ENCODE data around the gene DIAPH3. TPM values are rescaled to one million over a fixed set of nuclear protein-coding genes. Genes with fewer than 3 reads are reported as not detected.

Gene DIAPH3
- total RNA-seq, 2 donors from 2014 or later, result 0.27 to 2.4 TPM

DNA sequence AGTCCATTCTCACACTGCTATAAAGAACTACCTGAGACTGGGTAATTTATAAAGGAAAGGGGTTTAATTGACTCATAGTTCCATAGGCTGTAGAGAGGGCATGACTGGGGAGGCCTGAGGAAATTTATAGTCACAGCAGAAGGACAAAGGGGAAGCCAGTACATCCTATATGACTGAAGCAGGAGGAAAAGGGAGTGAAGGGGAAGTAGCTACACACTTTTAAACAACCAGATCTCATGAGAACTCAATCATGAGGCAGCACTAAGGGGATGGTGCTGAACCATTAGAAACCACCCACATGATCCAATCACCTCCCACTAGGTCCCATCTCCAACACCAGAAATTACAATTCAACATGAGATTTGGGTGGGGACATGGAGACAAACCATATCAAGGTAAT is 209.1 kb downstream of the DIAPH3 start:
- Histone ChIP-seq H3K4me1 (replicated peaks) (no peaks in the 10 kb centered on the region), H3K27ac (no peak overlapping the region), H3K9me3 (no peaks in the 10 kb centered on the region), H3K4me3 (no peak overlapping the region), H3K27me3 (replicated peaks; ENCODE audit: insufficient read depth) (no peaks in the 10 kb centered on the region), H3K36me3 (no peaks in the 10 kb centered on the region)
- TF ChIP-seq POLR2AphosphoS5 (IDR thresholded peaks at IDR 0.05) (no peak), POLR2A (IDR thresholded peaks at IDR 0.05) (no peak)
- TF ChIP-seq, protein P1, sequence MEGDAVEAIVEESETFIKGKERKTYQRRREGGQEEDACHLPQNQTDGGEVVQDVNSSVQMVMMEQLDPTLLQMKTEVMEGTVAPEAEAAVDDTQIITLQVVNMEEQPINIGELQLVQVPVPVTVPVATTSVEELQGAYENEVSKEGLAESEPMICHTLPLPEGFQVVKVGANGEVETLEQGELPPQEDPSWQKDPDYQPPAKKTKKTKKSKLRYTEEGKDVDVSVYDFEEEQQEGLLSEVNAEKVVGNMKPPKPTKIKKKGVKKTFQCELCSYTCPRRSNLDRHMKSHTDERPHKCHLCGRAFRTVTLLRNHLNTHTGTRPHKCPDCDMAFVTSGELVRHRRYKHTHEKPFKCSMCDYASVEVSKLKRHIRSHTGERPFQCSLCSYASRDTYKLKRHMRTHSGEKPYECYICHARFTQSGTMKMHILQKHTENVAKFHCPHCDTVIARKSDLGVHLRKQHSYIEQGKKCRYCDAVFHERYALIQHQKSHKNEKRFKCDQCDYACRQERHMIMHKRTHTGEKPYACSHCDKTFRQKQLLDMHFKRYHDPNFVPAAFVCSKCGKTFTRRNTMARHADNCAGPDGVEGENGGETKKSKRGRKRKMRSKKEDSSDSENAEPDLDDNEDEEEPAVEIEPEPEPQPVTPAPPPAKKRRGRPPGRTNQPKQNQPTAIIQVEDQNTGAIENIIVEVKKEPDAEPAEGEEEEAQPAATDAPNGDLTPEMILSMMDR (IDR thresholded peaks at IDR 0.05), result no peak
- no peak for DNase-seq (ENCODE audit: low spot score)
- intact Hi-C loops (cut with DNase I), result no loop called here

- TF ChIP-seq POLR2A (IDR thresholded peaks at IDR 0.05) (no peak), POLR2AphosphoS5 (IDR thresholded peaks at IDR 0.05) (no peak)
- TF ChIP-seq, protein P1 (IDR thresholded peaks at IDR 0.05), result no peak
- H3K36me3 ChIP-seq, result no peaks in the 10 kb centered on the region
- H3K27ac ChIP-seq, result no peak overlapping the region
- no peaks in the 10 kb centered on the region for H3K4me1 ChIP-seq (replicated peaks)
- H3K9me3 ChIP-seq, result no peaks in the 10 kb centered on the region
- no peak for DNase-seq (ENCODE audit: low spot score)
- H3K4me3 ChIP-seq, result no peak overlapping the region
- intact Hi-C loops (cut with DNase I), result no loop called here
- 94% methylated on average over 2 of the region's 2 CpGs for WGBS
- H3K27me3 ChIP-seq (replicated peaks; ENCODE audit: insufficient read depth), result no peaks in the 10 kb centered on the region
Observed at GRCh38 chr13:59951011-59951410, 212.7 kb downstream of the DIAPH3 start.

DNA sequence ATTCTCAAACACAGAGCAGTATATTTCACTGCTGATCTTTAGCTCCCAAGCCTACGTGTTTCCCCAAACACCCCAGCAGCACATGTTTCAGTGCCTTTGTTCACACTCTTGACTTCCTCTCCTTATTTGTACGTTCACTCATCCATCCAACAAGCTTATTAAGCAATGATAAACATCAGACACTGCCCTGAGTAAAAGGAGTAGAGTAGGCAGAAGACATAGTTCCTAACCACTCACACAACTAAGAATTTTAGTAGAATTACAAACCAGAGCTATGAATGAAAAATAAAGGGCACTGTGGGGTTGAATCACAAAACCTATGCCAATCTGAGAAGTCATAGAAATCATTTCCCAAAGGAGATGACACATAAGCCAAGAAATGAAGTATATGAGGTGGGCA is 213.5 kb downstream of the DIAPH3 start:
- TF ChIP-seq POLR2A (IDR thresholded peaks at IDR 0.05) (no peak), POLR2AphosphoS5 (IDR thresholded peaks at IDR 0.05) (no peak)
- TF ChIP-seq, protein P1 (IDR thresholded peaks at IDR 0.05), result no peak
- 85% methylated on average over 2 of the region's 2 CpGs for WGBS
- no peak overlapping the region for H3K4me3 ChIP-seq
- H3K36me3 ChIP-seq, result no peaks in the 10 kb centered on the region
- no peak for DNase-seq (ENCODE audit: low spot score)
- no peak overlapping the region for H3K27ac ChIP-seq
- H3K4me1 ChIP-seq (replicated peaks), result no peaks in the 10 kb centered on the region
- intact Hi-C loops (cut with DNase I), result no loop called here
- H3K27me3 ChIP-seq (replicated peaks; ENCODE audit: insufficient read depth), result no peaks in the 10 kb centered on the region
- H3K9me3 ChIP-seq, result no peaks in the 10 kb centered on the region

DNA sequence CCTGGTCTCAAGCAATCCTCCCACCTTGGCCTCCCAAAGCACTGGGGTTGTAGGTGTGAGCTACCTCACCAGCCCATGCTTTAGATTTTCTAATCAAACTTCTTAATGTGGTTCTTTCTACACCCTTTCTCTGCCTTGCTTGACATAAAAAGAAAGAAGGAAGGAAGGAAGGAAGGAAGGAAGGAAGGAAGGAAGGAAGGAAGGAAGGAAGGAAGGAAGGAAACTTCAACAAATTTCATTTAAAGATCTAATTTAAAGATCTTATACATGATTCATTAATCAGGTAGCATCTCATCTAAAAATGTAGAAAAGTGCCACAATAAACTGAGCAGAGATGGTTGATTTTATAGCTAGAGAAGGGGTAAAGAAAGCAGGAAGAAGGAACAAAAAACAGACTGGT is 215.0 kb downstream of the DIAPH3 start:
- intact Hi-C loops (cut with DNase I), result no loop called here
- TF ChIP-seq POLR2A (IDR thresholded peaks at IDR 0.05), result no peak

GRCh38 chr13:59946944-59947343 is 216.8 kb downstream of the DIAPH3 start:
- DNase-seq (ENCODE audit: low spot score), result no peak
- no peak overlapping the region for H3K27ac ChIP-seq
- intact Hi-C loops (cut with DNase I), result no loop called here

More for the DNA sequence above, 215.0 kb downstream of the DIAPH3 start:
- no peak overlapping the region for H3K27ac ChIP-seq
- DNase-seq (ENCODE audit: low spot score), result no peak
- no peak overlapping the region for H3K4me3 ChIP-seq
- H3K9me3 ChIP-seq, result no peaks in the 10 kb centered on the region
- H3K27me3 ChIP-seq (replicated peaks; ENCODE audit: insufficient read depth), result no peaks in the 10 kb centered on the region
- H3K4me1 ChIP-seq (replicated peaks), result no peaks in the 10 kb centered on the region
- H3K36me3 ChIP-seq, result no peaks in the 10 kb centered on the region

DNA sequence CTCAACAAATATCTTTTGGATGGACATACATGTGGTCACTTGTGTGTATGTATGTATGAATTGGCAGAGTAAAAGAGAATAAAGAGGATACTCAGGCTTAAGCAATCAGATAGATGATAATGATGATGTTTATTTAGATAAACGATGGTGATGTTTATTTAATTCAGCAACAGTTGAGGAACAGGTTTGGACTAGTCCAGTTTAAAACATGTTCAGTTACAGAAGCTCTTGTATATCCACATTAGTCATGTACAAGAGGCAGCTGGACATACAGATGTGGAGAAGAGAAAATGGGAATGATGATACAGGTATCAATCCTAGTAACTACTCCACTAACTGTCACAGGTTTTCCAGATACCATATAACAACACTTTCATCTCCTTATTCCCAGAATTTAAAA is 232.1 kb downstream of the DIAPH3 start:
- no peak for DNase-seq (ENCODE audit: low spot score)
- Histone ChIP-seq H3K27ac (no peak overlapping the region), H3K4me3 (no peak overlapping the region), H3K36me3 (no peaks in the 10 kb centered on the region), H3K4me1 (replicated peaks) (no peaks in the 10 kb centered on the region), H3K9me3 (no peaks in the 10 kb centered on the region), H3K27me3 (replicated peaks; ENCODE audit: insufficient read depth) (no peaks in the 10 kb centered on the region)
- TF ChIP-seq, protein P1 (IDR thresholded peaks at IDR 0.05), result no peak
- TF ChIP-seq POLR2AphosphoS5 (IDR thresholded peaks at IDR 0.05), result no peak
- TF ChIP-seq POLR2A (IDR thresholded peaks at IDR 0.05), result no peak
- intact Hi-C loops (cut with DNase I), result no loop called here
- 28% methylated on average over 1 of the region's 1 CpG for WGBS

More at GRCh38 chr13:59946944-59947343, 216.8 kb downstream of the DIAPH3 start:
- TF ChIP-seq POLR2A (IDR thresholded peaks at IDR 0.05) (no peak), POLR2AphosphoS5 (IDR thresholded peaks at IDR 0.05) (no peak)
- H3K4me1 ChIP-seq (replicated peaks), result no peaks in the 10 kb centered on the region
- no peaks in the 10 kb centered on the region for H3K36me3 ChIP-seq
- 82% methylated on average over 4 of the region's 4 CpGs for WGBS
- H3K4me3 ChIP-seq, result no peak overlapping the region
- no peaks in the 10 kb centered on the region for H3K27me3 ChIP-seq (replicated peaks; ENCODE audit: insufficient read depth)
- H3K9me3 ChIP-seq, result no peaks in the 10 kb centered on the region

All from prostate gland (tissue), 2 donors.